HepG2 (cell line): ENCODE data around the gene B3GNT8. TPM values are rescaled to one million over a fixed set of nuclear protein-coding genes. Genes with fewer than 3 reads are reported as not detected.

Source experiments
- ARNT2 ChIP-seq: sonication (generic); formaldehyde crosslinking; IDR thresholded peaks from 2 replicates; pipeline ENCODE4 v1.8.0; 2022; ENCODE audit warnings: mild to moderate bottlenecking, low read depth, missing genetic modification reagents, moderate library complexity
- FOXP4 ChIP-seq: sonication (generic); formaldehyde crosslinking; IDR thresholded peaks from 2 replicates; pipeline ENCODE4 v1.4.0; 2020; ENCODE audit warnings: missing genetic modification reagents
- MZF1 ChIP-seq: sonication (generic); formaldehyde crosslinking; IDR thresholded peaks from 2 replicates; pipeline ENCODE4 v1.8.1; 2023; ENCODE audit warnings: mild to moderate bottlenecking, missing genetic modification reagents, borderline replicate concordance
- REPIN1 ChIP-seq: sonication (generic); formaldehyde crosslinking; IDR thresholded peaks from 2 replicates; pipeline ENCODE4 v1.8.0; 2022; ENCODE audit warnings: missing genetic modification reagents, low read depth, mild to moderate bottlenecking, borderline replicate concordance
- SP140L ChIP-seq: sonication (generic); formaldehyde crosslinking; IDR thresholded peaks from 2 replicates; pipeline ENCODE4 v1.4.0; 2020; ENCODE audit warnings: missing genetic modification reagents, borderline replicate concordance
- XBP1 ChIP-seq: sonication (generic); formaldehyde crosslinking; IDR thresholded peaks from 2 replicates; pipeline ENCODE4 v1.5.0; 2020; ENCODE audit warnings: missing genetic modification reagents
- ZFP36L2 ChIP-seq: sonication (generic); formaldehyde crosslinking; IDR thresholded peaks from 2 replicates; pipeline ENCODE4 v1.4.0; 2020; ENCODE audit warnings: missing genetic modification reagents
- ZNF275 ChIP-seq: sonication (generic); formaldehyde crosslinking; IDR thresholded peaks from 2 replicates; pipeline ENCODE4 v1.8.0; 2022; ENCODE audit warnings: missing genetic modification reagents, mild to moderate bottlenecking, inconsistent platforms, borderline replicate concordance
- ZNF318 ChIP-seq: sonication (generic); formaldehyde crosslinking; IDR thresholded peaks from 2 replicates; pipeline ENCODE4 v1.4.0; 2020; ENCODE audit warnings: mild to moderate bottlenecking, missing genetic modification reagents
- ZNF747 ChIP-seq: sonication (generic); formaldehyde crosslinking; IDR thresholded peaks from 2 replicates; pipeline ENCODE4 v1.8.1; 2023; ENCODE audit warnings: missing genetic modification reagents, mild to moderate bottlenecking, borderline replicate concordance
- polyA plus RNA-seq, 8 experiments: library from polyadenylated mRNA; depleted of rRNA in 3 of 8; stranded (reverse) in 7 of 8; unstranded in 1 of 8; fragments of >200 nt; fragmentation: Illumina TruSeq in 4 of 8; extraction: Trizol in 4 of 8; gene quantifications; 2 replicates each; pipeline versions ENCODE4 v1.2.1 to v1.2.3, GENCODE V29; 2011 to 2016; ENCODE audit warnings: low read depth in 4 of 8, missing spikeins in 1 of 8, mixed read lengths in 1 of 8; ENCODE audit not compliant: insufficient read depth in 1 of 8
- total RNA-seq, 5 experiments: library from RNA; depleted of rRNA; stranded (reverse); fragments of >200 nt; fragmentation: Illumina TruSeq; extraction: Trizol; gene quantifications; 2 replicates each; pipeline ENCODE4 v1.2.3, GENCODE V29; 2016; ENCODE audit warnings: low read depth in 1 of 5
- TF ChIP-seq, protein P1 (sequence below): IDR thresholded peaks from 2 replicates; pipeline ENCODE4 v1.6.1; 2016; ENCODE audit warnings: low read depth
- TF ChIP-seq, protein P2 (sequence below): sonication (generic); formaldehyde crosslinking; IDR thresholded peaks from 2 replicates; pipeline ENCODE4 v1.8.0; 2023; ENCODE audit warnings: mild to moderate bottlenecking, missing genetic modification reagents

B3GNT8 gene
- total and polyA plus RNA-seq, 2 of the 13 experiments (the other 11 are each of a cell fraction or from before 2014, with no cell fraction given) = 0.26 to 1.9 TPM

DNA sequence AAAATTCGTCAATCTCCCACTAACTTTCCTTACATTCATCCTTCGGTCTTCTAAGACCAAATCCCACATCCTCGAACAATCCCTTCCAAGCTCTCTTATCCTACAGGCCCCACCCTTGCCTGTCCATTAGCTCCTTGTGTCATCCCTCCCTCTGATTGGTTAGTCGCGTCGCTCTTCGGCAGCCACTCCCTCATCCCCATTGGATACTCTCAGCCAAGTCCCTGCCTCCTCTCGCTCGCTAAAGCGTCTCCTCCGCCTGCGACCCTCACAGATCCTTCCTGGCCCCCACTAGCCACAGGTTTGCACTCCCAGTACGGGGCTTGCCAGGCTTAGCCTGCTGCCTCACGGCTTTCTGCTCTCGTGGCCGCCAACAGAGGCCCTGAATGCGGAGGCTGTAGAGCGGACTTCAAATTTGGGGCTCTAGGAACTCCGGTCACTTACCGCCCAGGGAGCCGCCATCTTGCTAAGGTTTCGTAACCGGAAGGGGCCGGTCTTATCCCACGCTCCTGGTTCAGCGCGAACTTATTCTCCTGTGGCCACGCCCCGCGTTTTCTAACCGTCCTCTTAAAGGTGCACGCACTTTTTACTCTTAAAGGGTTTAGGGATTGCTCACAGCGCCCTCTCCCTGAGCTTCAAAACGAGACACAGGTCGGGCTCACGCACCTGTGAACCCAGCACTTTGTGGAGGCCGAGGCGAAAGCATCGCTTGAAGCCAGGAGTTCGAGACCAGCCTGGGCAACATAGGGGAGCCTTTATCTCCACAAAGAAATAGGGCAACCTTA lies 12.5 kb upstream of the B3GNT8 start, which contains the start of gene DMAC2 (continued):
- TF ChIP-seq ZNF747 (CRISPR knock-in tag) (no peak), ZNF318 (CRISPR knock-in tag) (peak; percentile 85), ZNF275 (CRISPR knock-in tag) (peak; percentile 69; the same call in 1 of the 2 replicates), ZFP36L2 (no peak), ARNT2 (peak; percentile 85; the same call in 1 of the 2 replicates), REPIN1 (CRISPR knock-in tag) (peak; percentile 72; the same call in 1 of the 2 replicates), SP140L (CRISPR knock-in tag) (no peak), XBP1 (CRISPR knock-in tag) (no peak), FOXP4 (CRISPR knock-in tag) (0 out of 2 replicates have a peak, but pooled peaks have one; percentile 21), MZF1 (CRISPR knock-in tag) (no peak)
- TF ChIP-seq, protein P1, sequence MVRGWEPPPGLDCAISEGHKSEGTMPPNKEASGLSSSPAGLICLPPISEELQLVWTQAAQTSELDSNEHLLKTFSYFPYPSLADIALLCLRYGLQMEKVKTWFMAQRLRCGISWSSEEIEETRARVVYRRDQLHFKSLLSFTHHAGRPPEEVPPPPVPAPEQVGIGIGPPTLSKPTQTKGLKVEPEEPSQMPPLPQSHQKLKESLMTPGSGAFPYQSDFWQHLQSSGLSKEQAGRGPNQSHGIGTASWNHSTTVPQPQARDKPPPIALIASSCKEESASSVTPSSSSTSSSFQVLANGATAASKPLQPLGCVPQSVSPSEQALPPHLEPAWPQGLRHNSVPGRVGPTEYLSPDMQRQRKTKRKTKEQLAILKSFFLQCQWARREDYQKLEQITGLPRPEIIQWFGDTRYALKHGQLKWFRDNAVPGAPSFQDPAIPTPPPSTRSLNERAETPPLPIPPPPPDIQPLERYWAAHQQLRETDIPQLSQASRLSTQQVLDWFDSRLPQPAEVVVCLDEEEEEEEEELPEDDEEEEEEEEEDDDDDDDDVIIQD (CRISPR knock-in tag) = 0 out of 2 replicates have a peak, but pooled peaks have one; percentile 7
- TF ChIP-seq, protein P2, sequence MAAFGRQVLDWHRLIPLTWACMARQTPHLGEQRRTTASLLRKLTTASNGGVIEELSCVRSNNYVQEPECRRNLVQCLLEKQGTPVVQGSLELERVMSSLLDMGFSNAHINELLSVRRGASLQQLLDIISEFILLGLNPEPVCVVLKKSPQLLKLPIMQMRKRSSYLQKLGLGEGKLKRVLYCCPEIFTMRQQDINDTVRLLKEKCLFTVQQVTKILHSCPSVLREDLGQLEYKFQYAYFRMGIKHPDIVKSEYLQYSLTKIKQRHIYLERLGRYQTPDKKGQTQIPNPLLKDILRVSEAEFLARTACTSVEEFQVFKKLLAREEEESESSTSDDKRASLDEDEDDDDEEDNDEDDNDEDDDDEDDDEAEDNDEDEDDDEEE (CRISPR knock-in tag) = no peak
